ENCODE measurements around the gene ATPAF1.
A peak's percentile ranks its signal among the peaks of the same experiment; 100 is the strongest.

The ATPAF1 gene

GRCh38 chr1:46650491-46650890 is 17.7 kb downstream of the ATPAF1 start:
- DNase-seq (ENCODE audit: low spot score), result no peak

GRCh38 chr1:46649764-46650163 is 18.4 kb downstream of the ATPAF1 start:
- no peak for DNase-seq (ENCODE audit: low spot score)

GRCh38 chr1:46647611-46648010 is 20.6 kb downstream of the ATPAF1 start:
- DNase-seq (ENCODE audit: low spot score), result no peak

GRCh38 chr1:46646844-46647243 is 21.3 kb downstream of the ATPAF1 start:
- DNase-seq (ENCODE audit: low spot score), result no peak

GRCh38 chr1:46646331-46646730 is 21.8 kb downstream of the ATPAF1 start:
- DNase-seq (ENCODE audit: low spot score), result no peak

GRCh38 chr1:46645815-46646214 is 22.3 kb downstream of the ATPAF1 start:
- no peak for DNase-seq (ENCODE audit: low spot score)

GRCh38 chr1:46643368-46643775 is 24.8 kb downstream of the ATPAF1 start:
- DNase-seq (ENCODE audit: low spot score), result no peak

GRCh38 chr1:46642115-46642680 is 26.0 kb downstream of the ATPAF1 start:
- DNase-seq (ENCODE audit: low spot score), result no peak

- DNase-seq (ENCODE audit: low spot score), result no peak
These were observed 28.6 kb downstream of the ATPAF1 start for GRCh38 chr1:46639547-46639946.

GRCh38 chr1:46638921-46639320 is 29.2 kb downstream of the ATPAF1 start:
- DNase-seq (ENCODE audit: low spot score), result no peak

- DNase-seq (ENCODE audit: low spot score), result no peak
These were observed 30.6 kb downstream of the ATPAF1 start for GRCh38 chr1:46637444-46638083.

GRCh38 chr1:46635205-46635604 is 33.0 kb downstream of the ATPAF1 start:
- no peak for DNase-seq (ENCODE audit: low spot score)

GRCh38 chr1:46630719-46631118 is 37.4 kb downstream of the ATPAF1 start:
- DNase-seq (ENCODE audit: low spot score), result no peak

- no peak for DNase-seq (ENCODE audit: low spot score)
These were observed 44.2 kb downstream of the ATPAF1 start for GRCh38 chr1:46623743-46624644.

- DNase-seq (ENCODE audit: low spot score), result peak; percentile 58
These were observed 45.8 kb downstream of the ATPAF1 start for GRCh38 chr1:46622344-46622743.

- DNase-seq (ENCODE audit: low spot score), result no peak
These were observed 46.2 kb downstream of the ATPAF1 start for GRCh38 chr1:46621930-46622329.

GRCh38 chr1:46619656-46620258 is 48.4 kb downstream of the ATPAF1 start:
- DNase-seq (ENCODE audit: low spot score), result no peak

GRCh38 chr1:46618754-46619415 is 49.3 kb downstream of the ATPAF1 start:
- no peak for DNase-seq (ENCODE audit: low spot score)

- no peak for DNase-seq (ENCODE audit: low spot score)
These were observed 50.3 kb downstream of the ATPAF1 start for GRCh38 chr1:46617833-46618232.

- DNase-seq (ENCODE audit: low spot score), result no peak
These were observed 50.9 kb downstream of the ATPAF1 start for GRCh38 chr1:46617108-46617800.

GRCh38 chr1:46616277-46617107 is 51.7 kb downstream of the ATPAF1 start, which contains the start of gene MOB3C:
MOB3C (minus strand) TSS chr1:46616811; CDS start chr1:46613321, 3,490 bp downstream.
- DNase-seq (ENCODE audit: low spot score), result peak; percentile 64
